ENCODE measurements around the gene ADARB2. TPM values are rescaled to one million over a fixed set of nuclear protein-coding genes. Genes with fewer than 3 reads are reported as not detected.

The ADARB2 gene
- total and polyA plus RNA-seq, 7 experiments from 2014 or later, result 0.05 to 13.6 (median 6.3) TPM; not detected in 3

DNA sequence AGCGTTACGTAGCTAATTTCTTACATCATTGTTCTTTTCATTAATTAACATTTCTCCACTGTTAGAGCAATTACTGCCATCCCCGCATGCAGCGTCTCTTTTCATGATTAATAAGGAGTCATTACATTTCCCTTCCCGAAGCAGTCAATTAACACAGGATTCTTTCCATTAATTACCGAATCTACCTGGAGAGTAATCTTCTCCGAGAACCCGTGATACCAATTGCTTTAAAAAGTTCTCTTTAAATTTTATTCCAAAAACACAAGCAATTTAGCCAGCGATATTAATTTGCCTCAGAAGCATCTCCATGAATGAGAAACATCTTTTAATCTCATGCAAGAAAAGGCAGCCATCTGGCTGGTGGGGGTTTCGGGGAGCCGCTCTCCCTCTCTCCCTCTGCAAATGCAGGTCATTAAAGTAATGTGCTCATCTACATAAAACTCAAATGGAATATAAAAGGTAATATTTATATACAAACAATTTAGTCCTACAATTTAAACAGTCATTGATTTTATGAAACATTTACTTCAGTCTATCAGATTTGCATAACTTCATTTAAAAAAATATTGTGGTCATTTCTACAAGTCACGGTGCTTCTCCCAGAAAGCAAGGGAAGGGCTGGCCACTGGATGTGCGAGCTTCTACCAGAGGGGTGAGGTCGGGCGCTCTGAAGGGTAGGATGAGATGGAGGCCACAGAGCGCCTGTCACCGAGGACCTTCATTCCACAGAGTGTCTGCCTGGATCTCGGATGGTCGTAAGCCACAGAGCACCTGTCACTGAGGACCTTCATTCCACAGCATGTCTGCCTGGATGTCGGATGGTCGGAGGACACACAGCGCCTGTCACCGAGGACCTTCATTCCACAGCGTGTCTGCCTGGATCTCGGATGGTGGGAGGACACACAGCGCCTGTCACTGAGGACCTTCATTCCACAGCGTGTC is 536.2 kb downstream of the ADARB2 start:
- no peaks in the 10 kb centered on the region for H3K36me3 ChIP-seq (ENCODE audit: control insufficient read depth in 2 of 3, insufficient read depth in 3 of 3, low read length in 3 of 3)
- CTCF ChIA-PET, result no interaction called here

DNA sequence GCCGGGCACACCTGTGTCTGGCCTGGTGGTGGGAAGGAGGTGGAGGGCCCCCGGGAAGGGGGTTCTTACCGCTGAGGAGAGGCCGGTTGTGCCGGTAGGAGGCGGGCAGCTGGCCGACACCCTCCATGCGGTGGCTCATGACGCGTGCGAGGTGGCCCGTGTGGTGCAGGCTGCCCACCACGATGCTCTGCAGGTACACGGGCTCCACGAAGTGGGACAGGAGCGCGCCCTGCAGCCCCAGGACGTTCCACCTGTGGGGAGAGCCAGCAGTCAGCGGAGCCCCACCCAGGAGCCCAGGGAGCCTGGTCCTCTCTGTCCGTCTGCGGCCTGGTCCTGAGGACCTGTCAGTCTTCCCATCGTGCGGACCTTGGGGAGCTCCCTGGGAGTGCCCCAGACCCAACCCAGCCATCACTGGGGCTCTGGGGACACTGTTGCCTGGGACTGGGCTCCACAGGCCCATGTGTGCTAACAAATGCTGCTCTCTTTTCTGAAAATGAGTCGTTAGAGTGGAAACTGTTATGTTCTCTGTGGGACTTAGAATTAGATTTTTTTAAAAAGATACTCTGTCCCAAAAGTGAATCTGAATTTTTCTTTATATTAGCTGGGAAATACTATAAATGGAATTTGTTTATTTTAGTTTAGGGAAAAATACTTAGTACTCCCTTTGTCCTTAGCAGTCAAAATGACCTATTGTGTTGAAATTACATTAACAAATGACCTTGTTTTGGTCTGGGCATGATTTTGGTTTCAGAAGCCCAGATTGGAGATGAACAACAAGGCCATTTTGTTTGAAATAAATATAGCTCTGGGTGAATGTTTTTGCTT is 537.2 kb downstream of the ADARB2 start:
- no peak overlapping the region for H3K4me3 Mint-ChIP-seq
- POLR2A ChIA-PET, result no interaction called here
- intact Hi-C loops (cut with micrococcal nuclease), result no loop called here

More for the DNA sequence above, 536.2 kb downstream of the ADARB2 start:
- no peak overlapping the region for H3K27ac ChIP-seq (ENCODE audit: low read depth, low read length)
- peaks cover 0 to 13% (median 0%) of the 10 kb centered on the region in 5 donors for H3K27me3 Mint-ChIP-seq
- H3K4me3 ChIP-seq (ENCODE audit: low read length), result no peak overlapping the region
- no peaks in the 10 kb centered on the region for H3K27me3 ChIP-seq (ENCODE audit: control insufficient read depth in 2 of 2, insufficient read depth in 2 of 2, low read length in 2 of 2)
- intact Hi-C loops (cut with micrococcal nuclease), result no loop called here
- H3K9me3 ChIP-seq (ENCODE audit: control insufficient read depth in 2 of 3, low read length in 3 of 3), result no peaks in the 10 kb centered on the region
- POLR2A ChIA-PET, result no interaction called here
- DNase-seq (no peak), ATAC-seq (no peak)
- H3K4me1 Mint-ChIP-seq, result peaks cover 0 to 2% (median 0%) of the 10 kb centered on the region in 7 donors
- H3K9me3 Mint-ChIP-seq, result no peaks in the 10 kb centered on the region
- H3K4me3 Mint-ChIP-seq, result no peak overlapping the region
- no peak overlapping the region for H3K27ac Mint-ChIP-seq
- no peaks in the 10 kb centered on the region for H3K4me1 ChIP-seq (ENCODE audit: control insufficient read depth in 2 of 2, insufficient read depth in 2 of 2, low read length in 2 of 2)
- H3K36me3 Mint-ChIP-seq, result no peaks in the 10 kb centered on the region

DNA sequence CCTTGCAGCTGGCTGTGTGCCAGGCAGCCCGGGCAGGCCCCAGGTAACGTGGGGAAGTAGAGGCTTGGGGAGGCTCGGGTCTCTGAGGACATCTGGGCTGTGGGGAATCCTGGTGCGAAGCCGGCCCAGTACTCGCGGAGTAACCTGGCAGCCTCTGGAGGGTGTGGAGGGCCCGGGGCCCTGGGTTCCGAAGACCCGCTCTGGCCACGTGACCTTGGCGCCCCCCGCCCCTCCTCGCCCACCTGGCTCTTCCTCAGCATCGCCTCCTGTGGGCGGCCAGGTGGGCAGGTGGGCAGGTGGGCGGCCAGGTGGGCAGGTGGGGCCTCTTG is 538.0 kb downstream of the ADARB2 start:
- Mint-ChIP-seq H3K27me3 (peaks cover 0 to 14% (median 0%) of the 10 kb centered on the region in 5 donors), H3K9me3 (peaks cover 0 to 1% (median 0%) of the 10 kb centered on the region in 11 donors), H3K27ac (no peak overlapping the region), H3K4me1 (peaks cover 0 to 9% (median 4%) of the 10 kb centered on the region in 7 donors), H3K4me3 (no peak overlapping the region), H3K36me3 (no peaks in the 10 kb centered on the region)
- ATAC-seq (no peak), DNase-seq (no peak)
- POLR2A ChIA-PET, result no interaction called here
- intact Hi-C loops (cut with micrococcal nuclease), result no loop called here
- Histone ChIP-seq H3K4me3 (ENCODE audit: low read length) (no peak overlapping the region), H3K36me3 (ENCODE audit: control insufficient read depth in 2 of 3, insufficient read depth in 3 of 3, low read length in 3 of 3) (no peaks in the 10 kb centered on the region), H3K27me3 (ENCODE audit: control insufficient read depth in 2 of 2, insufficient read depth in 2 of 2, low read length in 2 of 2) (no peaks in the 10 kb centered on the region), H3K9me3 (ENCODE audit: control insufficient read depth in 2 of 3, low read length in 3 of 3) (no peaks in the 10 kb centered on the region), H3K4me1 (ENCODE audit: control insufficient read depth in 2 of 2, insufficient read depth in 2 of 2, low read length in 2 of 2) (no peaks in the 10 kb centered on the region), H3K27ac (ENCODE audit: low read depth, low read length) (no peak overlapping the region)
- CTCF ChIA-PET, result no interaction called here

More for the DNA sequence above, 537.2 kb downstream of the ADARB2 start:
- CTCF ChIA-PET, result no interaction called here
- DNase-seq, result no peak
- H3K27me3 Mint-ChIP-seq, result peaks cover 0 to 14% (median 0%) of the 10 kb centered on the region in 5 donors
- H3K27ac Mint-ChIP-seq, result no peak overlapping the region
- no peak overlapping the region for H3K4me3 ChIP-seq (ENCODE audit: low read length)
- peaks cover 0 to 4% (median 0%) of the 10 kb centered on the region in 7 donors for H3K4me1 Mint-ChIP-seq
- no peak for ATAC-seq
- no peaks in the 10 kb centered on the region for H3K27me3 ChIP-seq (ENCODE audit: control insufficient read depth in 2 of 2, insufficient read depth in 2 of 2, low read length in 2 of 2)
- H3K9me3 ChIP-seq (ENCODE audit: control insufficient read depth in 2 of 3, low read length in 3 of 3), result no peaks in the 10 kb centered on the region
- H3K4me1 ChIP-seq (ENCODE audit: control insufficient read depth in 2 of 2, insufficient read depth in 2 of 2, low read length in 2 of 2), result no peaks in the 10 kb centered on the region
- no peaks in the 10 kb centered on the region for H3K9me3 Mint-ChIP-seq
- H3K36me3 Mint-ChIP-seq, result no peaks in the 10 kb centered on the region
- H3K27ac ChIP-seq (ENCODE audit: low read depth, low read length), result no peak overlapping the region
- no peaks in the 10 kb centered on the region for H3K36me3 ChIP-seq (ENCODE audit: control insufficient read depth in 2 of 3, insufficient read depth in 3 of 3, low read length in 3 of 3)

DNA sequence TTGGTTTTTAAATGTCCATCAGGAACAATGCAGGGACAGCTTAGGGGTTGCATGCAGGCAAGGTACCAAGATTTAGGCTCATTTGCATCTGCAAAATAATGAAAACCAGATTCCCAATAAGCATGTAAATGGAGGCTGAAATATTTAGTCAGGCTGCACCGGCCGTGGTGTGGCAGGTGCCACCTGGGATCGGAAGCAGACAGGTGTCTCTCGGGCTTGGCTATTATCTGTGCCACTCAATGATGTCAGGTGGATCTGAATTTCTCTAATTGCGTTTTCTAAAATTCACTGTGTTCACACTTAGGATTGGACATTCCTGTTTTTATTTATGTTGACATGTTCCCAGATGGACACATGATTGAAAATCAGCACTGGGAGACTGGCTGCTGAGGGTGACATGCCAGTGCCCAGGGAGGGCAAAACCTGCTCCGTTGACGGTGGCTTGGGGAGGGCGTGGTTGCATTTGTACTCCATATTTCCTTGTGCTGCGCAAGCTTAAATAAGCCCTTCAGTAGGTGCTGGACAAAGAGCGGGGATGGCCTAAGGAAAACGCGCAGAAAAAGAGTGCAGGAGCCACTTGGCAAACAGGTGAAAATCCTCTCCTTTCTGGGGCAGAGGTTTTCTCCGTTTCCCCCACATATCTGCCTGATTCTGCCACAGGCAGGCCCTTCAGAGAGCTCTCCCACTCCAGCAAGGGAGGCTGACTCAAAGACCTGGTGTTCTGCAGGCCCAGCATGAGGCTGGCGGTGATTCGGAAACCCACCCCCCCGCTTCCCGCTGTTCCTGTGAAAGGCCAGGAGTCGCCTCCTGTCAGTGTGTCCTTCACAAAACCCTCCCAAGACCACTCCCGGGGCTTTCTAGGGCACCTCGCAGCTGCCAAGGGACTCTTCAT is 538.6 kb downstream of the ADARB2 start:
- ChIA-PET CTCF (interaction anchor here (0.5 kb wide), 1 partner anchor 45 kb away, joined by 3 read pairs; no protein-coding TSS in a partner anchor), POLR2A (no interaction called here)
- Histone ChIP-seq H3K9me3 (ENCODE audit: control insufficient read depth in 2 of 3, low read length in 3 of 3) (no peaks in the 10 kb centered on the region), H3K27ac (ENCODE audit: low read depth, low read length) (no peak overlapping the region), H3K4me1 (ENCODE audit: control insufficient read depth in 2 of 2, insufficient read depth in 2 of 2, low read length in 2 of 2) (peaks cover 0 to 4% of the 10 kb centered on the region in 2 donors), H3K27me3 (ENCODE audit: control insufficient read depth in 2 of 2, insufficient read depth in 2 of 2, low read length in 2 of 2) (no peaks in the 10 kb centered on the region), H3K4me3 (ENCODE audit: low read length) (no peak overlapping the region), H3K36me3 (ENCODE audit: control insufficient read depth in 2 of 3, insufficient read depth in 3 of 3, low read length in 3 of 3) (no peaks in the 10 kb centered on the region)
- no peak overlapping the region for H3K4me3 Mint-ChIP-seq
- H3K27me3 Mint-ChIP-seq, result peaks cover 0 to 14% (median 0%) of the 10 kb centered on the region in 5 donors
- H3K36me3 Mint-ChIP-seq, result no peaks in the 10 kb centered on the region
- no peak for DNase-seq
- no peak overlapping the region for H3K27ac Mint-ChIP-seq
- peaks cover 0 to 1% (median 0%) of the 10 kb centered on the region in 11 donors for H3K9me3 Mint-ChIP-seq
- intact Hi-C loops (cut with micrococcal nuclease), result no loop called here
- no peak for ATAC-seq
- H3K4me1 Mint-ChIP-seq, result peaks cover 3 to 15% (median 10%) of the 10 kb centered on the region in 7 donors

DNA sequence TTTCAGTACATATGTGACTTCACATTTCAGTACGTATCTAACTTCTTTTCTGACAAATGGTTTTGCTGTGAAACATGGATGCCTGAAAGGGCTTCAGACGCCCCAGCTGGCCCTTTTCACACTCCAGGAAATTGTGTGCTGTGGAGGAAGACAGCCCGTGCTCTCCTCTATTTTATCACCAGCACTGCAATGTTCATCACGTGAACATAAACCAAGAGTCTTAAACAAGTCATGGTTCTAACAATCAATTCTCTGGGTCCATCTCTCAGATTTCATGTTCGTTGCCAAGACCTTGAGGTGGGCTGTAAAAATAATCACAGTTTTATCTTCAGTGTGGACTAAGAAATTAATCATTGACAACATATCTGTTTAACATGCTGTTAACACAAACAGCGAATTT is 539.9 kb downstream of the ADARB2 start:
- H3K4me1 ChIP-seq (ENCODE audit: control insufficient read depth in 2 of 2, insufficient read depth in 2 of 2, low read length in 2 of 2), result peaks cover 0 to 12% of the 10 kb centered on the region in 2 donors
- Mint-ChIP-seq H3K4me1 (peaks cover 4 to 24% (median 21%) of the 10 kb centered on the region in 7 donors), H3K9me3 (peaks cover 0 to 1% (median 0%) of the 10 kb centered on the region in 11 donors), H3K4me3 (no peak overlapping the region), H3K27me3 (peaks cover 0 to 14% (median 0%) of the 10 kb centered on the region in 5 donors), H3K27ac (no peak overlapping the region), H3K36me3 (no peaks in the 10 kb centered on the region)
- H3K9me3 ChIP-seq (ENCODE audit: control insufficient read depth in 2 of 3, low read length in 3 of 3), result no peaks in the 10 kb centered on the region
- no peak for DNase-seq
- no peak overlapping the region for H3K4me3 ChIP-seq (ENCODE audit: low read length)
- intact Hi-C loops (cut with micrococcal nuclease), result no loop called here
- no peaks in the 10 kb centered on the region for H3K36me3 ChIP-seq (ENCODE audit: control insufficient read depth in 2 of 3, insufficient read depth in 3 of 3, low read length in 3 of 3)
- H3K27me3 ChIP-seq (ENCODE audit: control insufficient read depth in 2 of 2, insufficient read depth in 2 of 2, low read length in 2 of 2), result no peaks in the 10 kb centered on the region
- H3K27ac ChIP-seq (ENCODE audit: low read depth, low read length), result no peak overlapping the region
- ATAC-seq, result no peak
- POLR2A ChIA-PET, result no interaction called here
- CTCF ChIA-PET, result no interaction called here

DNA sequence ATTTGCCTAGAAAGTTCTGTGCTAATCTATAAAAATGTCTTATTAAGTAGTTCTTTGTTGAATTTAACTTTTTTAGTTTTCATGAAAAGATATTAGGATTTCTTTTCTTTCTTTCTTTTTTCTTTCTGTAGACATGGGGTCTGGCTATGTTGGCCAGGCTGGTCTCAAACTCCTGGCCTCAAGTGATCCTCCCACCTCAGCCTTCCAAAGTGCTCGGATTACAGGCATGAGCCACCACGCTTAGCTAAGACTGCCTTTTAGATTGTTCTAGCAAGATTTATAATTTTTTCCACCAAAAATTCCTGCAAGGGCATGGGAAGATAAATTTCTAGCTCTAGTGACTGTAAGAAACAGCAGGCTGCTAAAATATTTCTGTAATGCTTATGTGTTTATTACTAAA is 540.7 kb downstream of the ADARB2 start:
- Mint-ChIP-seq H3K36me3 (no peaks in the 10 kb centered on the region), H3K9me3 (peaks cover 0 to 1% (median 0%) of the 10 kb centered on the region in 11 donors), H3K27me3 (peaks cover 0 to 14% (median 0%) of the 10 kb centered on the region in 5 donors), H3K27ac (no peak overlapping the region), H3K4me3 (no peak overlapping the region), H3K4me1 (peaks cover 4 to 27% (median 21%) of the 10 kb centered on the region in 7 donors)
- H3K4me3 ChIP-seq (ENCODE audit: low read length), result no peak overlapping the region
- peaks cover 0 to 12% of the 10 kb centered on the region in 2 donors for H3K4me1 ChIP-seq (ENCODE audit: control insufficient read depth in 2 of 2, insufficient read depth in 2 of 2, low read length in 2 of 2)
- H3K9me3 ChIP-seq (ENCODE audit: control insufficient read depth in 2 of 3, low read length in 3 of 3), result no peaks in the 10 kb centered on the region
- H3K27ac ChIP-seq (ENCODE audit: low read depth, low read length), result no peak overlapping the region
- H3K27me3 ChIP-seq (ENCODE audit: control insufficient read depth in 2 of 2, insufficient read depth in 2 of 2, low read length in 2 of 2), result no peaks in the 10 kb centered on the region
- CTCF ChIA-PET, result no interaction called here
- intact Hi-C loops (cut with micrococcal nuclease), result no loop called here
- no peaks in the 10 kb centered on the region for H3K36me3 ChIP-seq (ENCODE audit: control insufficient read depth in 2 of 3, insufficient read depth in 3 of 3, low read length in 3 of 3)
- DNase-seq (no peak), ATAC-seq (no peak)
- POLR2A ChIA-PET, result no interaction called here

Measured in naive thymus-derived CD4-positive, alpha-beta T cell (primary cell).